HG03280 (cell line): ENCODE results near the gene RTP3.
"Not testable (repeated sequence)": the region's sequence is repeated elsewhere in the genome, so short reads cannot be mapped to it uniquely, and the experiment has no call there.

ENCODE experiments used
- ATAC-seq: cut with Tn5 transposase; IDR thresholded peaks from one replicate; pipeline ENCODE4 v1.9.1; 2021; ENCODE audit warnings: mild to moderate bottlenecking, moderate library complexity; ENCODE audit not compliant: unreplicated experiment

The RTP3 gene

GRCh38 chr3:46490338-46491084 lies 7.3 kb upstream of the RTP3 start:
- ATAC-seq = no peak

- ATAC-seq = no peak
These were observed 6.4 kb upstream of the RTP3 start for GRCh38 chr3:46491089-46492070.

- ATAC-seq = no peak
These were observed 4.8 kb upstream of the RTP3 start for GRCh38 chr3:46492890-46493547.

GRCh38 chr3:46494491-46494890 lies 3.3 kb upstream of the RTP3 start:
- ATAC-seq = not testable (repeated sequence)

DNA sequence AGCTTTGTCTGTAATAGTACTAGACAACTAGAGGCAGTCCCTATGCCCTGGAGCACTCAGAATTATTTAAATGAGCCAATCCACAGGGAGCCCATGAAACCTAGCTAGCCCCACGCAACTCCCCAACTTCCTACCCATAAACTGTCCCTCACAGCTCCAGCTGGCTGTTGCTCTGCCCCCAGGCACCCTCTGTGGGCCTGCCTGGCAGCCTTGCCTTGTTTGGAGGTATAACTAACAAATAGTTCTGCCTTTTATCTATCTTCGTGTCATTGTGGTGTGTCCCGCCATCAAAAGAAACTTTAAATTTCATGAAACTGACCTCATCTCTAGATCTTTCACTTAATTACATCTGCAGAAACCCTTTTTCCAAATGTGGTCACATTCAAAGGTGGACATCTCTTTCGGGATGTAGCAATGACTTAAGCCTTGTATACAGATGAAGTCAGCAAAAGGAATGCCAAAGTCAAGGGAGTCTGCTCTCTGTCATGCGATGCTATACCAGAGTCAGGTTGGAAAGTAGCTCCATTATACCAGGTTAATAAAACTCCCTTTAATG lies 1.8 kb upstream of the RTP3 start:
- ATAC-seq = no peak

- ATAC-seq = no peak
These were observed 825 bp upstream of the RTP3 start for GRCh38 chr3:46496746-46497555.

DNA sequence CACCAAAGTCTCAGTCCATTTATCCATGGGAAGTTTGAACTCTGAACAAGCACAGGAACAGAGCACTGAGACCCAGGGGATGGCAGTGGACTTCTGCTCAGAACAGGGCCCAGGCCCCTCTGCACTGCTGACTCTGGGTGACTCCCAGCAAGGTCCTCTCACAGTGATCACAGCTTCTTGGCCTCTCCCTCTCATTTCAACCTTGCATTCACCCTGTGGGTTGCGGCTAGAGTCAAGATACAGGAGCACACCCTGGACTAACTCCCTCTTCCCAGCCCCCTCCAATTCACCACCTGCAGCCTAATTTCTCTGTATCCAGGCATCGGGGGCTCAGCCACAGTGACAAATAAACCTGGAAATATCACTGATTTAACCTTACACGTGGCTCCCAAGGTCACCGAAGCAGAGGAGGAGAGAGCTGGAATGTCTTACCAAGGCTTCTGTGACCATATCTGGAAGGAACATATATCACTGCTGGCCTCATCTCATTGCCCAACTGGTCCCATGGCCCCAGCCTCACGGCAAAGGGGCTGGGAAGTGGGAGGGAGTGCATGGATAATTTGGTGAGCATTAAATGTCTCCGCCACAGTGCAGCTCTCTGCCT lies 1.2 kb downstream of the RTP3 start:
- ATAC-seq = no peak

DNA sequence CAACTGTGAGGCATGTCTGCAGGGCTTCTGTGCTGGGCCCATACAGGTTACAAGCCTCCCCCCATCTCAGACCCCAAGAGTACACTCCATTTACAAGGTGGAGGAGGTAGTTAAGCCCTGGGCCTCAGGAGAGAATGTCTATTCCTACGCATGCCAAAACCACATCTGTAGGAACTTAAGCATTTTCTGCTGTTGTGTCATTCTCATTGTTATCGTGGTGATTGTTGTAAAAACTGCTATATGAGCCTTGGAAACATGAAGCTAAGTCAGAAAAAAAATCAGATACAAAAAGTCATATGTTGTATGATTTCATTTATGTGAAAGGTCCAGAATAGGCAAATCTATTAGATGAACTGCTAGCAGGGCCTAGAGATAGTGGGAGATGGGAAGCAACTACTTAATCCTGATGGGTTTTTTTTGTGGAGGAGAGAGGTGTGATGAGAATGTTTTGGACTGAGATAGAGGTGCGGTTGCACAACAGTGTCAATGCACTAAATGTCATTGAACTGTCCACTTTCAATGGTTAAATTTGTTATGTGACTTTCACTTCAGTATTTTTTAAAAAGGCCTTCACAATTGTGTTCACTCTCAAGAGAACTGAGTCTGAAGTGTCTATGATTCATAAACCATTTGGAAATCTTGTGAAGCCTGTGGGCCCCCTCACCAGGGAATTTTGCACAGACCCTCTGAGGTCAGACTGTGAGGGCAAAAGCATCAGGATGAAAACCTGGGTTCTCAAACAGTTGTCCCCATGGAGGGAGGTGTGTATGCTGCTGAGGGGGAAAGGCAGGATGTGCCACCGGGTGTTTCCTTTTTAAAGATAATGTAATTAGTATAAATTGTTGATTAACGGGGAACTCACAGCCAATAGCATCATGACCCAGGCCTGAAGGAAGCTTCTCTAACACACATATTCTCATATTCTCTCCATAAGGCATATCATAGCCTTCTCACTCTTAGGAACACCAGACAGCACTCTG lies 3.2 kb downstream of the RTP3 start:
- ATAC-seq = no peak

DNA sequence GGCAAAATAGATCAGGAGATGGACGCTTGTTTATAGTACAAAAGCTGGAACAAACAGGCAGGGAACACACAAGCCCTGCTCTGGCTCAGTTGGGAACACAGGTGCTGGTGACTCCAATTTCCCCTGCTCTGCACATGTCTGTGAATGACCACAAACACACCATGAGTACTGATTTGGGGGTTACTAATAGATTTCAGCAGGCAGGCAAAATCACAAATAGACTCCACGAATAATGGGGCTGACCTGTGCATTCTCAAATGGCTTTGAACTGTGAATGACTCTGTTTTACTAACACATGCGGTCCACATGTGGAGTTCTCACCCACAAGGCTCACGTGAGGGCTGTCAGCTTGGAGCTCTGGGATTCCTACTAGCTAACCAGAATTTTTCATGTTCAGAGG lies 3.9 kb downstream of the RTP3 start:
- no peak for ATAC-seq

GRCh38 chr3:46503200-46503874 lies 5.6 kb downstream of the RTP3 start:
- ATAC-seq = no peak

DNA sequence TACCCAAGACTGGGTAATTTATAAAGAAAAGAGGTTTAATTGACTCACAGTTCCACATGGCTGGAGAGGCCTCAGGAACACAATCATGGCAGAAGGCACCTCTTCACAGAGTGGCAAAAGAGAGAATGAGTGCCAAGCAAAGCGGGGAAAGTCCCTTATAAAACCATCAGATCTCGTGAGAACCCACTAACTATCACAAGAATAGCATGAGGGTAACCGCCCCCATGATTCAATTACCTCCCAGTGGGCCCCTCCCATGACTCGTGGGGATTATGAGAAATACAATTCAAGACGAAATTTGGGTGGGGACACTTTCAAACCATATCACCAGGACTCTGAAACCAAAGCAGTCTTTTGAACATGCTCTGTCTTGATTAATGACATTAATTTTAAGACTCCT lies 7.0 kb downstream of the RTP3 start:
- ATAC-seq = no peak

DNA sequence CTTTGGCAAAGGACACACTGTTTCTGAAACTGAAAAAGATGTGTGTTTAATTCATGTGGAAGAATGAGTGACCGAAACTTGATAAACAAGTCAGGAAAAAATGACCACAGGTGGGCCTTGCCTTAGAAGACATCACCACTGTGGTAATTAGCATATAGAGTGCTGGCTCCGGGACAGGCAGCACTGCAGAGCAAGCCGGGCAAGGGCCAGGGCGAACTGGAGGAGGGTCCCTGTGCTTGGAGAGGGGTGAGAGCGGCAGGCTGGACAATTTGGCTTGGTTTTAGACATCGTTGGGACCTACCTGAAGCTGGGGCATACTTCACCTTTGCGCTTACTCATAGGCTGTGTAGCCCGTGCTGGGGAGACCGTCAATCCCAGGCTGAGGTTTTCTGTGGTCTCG lies 8.2 kb downstream of the RTP3 start:
- ATAC-seq = no peak

DNA sequence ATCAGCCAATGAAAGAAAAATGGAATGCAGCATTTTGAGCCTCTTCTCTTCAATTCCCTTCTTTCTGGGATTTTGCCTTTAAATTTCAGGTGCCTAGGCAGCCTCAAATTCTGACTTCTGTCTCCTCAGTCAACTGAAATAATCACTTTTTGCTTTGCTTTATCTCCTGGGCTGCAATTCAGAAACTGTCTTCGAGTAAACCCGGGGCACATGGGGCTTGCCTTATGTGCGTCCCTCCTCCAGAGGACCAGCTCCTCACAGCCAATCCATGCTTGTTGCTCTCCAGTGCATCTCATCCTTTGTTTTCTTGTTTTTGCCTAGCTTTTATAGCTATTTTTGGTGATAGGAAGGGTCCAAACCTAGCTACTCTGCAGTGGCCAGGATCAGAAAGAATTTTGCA lies 8.8 kb downstream of the RTP3 start:
- no peak for ATAC-seq

DNA sequence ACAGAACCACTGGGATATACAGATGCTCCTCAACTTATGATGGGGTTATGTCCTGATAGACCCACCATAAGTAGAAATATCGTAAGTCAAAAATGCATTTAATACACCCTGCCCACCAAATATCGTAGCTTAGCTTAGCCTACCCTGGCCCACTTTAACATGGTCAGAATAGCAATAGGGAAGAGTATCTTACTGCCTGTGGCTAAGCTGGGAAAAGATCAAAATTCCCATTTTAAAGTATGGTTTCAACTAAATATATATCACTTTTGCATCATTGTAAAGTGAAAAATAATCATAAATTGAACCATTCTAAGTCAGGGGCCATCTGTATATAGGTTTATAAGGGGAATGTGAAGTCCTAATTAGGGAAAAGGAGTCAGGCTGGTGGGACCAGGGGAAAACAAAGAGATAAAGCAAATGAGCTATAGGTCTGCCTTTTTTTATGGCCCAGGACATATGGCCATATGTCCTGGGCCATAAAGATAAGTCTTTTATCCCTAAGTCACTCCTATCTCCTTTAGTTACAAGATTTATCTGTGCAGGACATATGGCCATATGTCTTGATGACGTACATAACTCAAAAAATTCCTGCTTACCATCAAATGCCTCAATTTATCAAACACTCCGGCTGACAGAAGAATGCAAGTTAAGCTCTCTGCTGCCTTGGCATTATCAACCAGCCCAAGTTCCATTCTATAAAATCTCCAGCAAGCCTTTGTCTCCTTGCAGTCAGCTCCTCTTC lies 11.2 kb downstream of the RTP3 start:
- ATAC-seq = no peak

- ATAC-seq = no peak
These were observed 11.9 kb downstream of the RTP3 start for GRCh38 chr3:46509661-46510187.

DNA sequence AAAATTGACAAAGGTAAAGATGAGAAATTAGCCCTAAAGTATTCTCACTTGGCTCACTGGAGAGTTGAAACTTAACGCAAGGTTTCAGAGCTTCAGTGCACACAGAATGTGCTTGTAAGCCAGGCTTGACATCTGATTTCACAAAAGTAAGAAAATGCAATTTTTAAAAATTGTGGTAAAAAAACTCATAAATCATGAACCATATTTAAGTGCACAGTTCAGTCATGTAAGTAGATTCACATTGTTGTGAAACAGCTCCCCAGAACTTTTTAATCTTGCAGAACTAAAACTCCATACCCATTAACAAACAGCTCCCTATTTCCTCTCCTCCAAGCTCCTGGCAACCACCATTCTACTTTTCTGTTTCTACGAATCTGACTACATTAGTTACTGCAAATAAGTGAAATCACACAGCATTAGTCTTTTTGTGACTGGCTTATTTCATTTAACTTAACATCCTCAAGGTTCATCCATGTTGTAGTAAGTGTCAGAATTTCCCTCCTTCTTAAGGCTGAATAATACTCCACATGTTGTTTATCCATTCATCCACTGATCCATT lies 14.5 kb downstream of the RTP3 start:
- no peak for ATAC-seq

- ATAC-seq = no peak
These were observed 18.7 kb downstream of the RTP3 start for GRCh38 chr3:46516521-46516920.
